Smooth muscle cell (in vitro differentiated cells): ENCODE measurements around the gene CNGA2. TPM values are rescaled to one million over a fixed set of nuclear protein-coding genes. Genes with fewer than 3 reads are reported as not detected.

Experiments
- DNase-seq: peaks from one replicate; lab custom pipeline; 2025; ENCODE audit not compliant: unreplicated experiment; lab: John Stamatoyannopoulos, UW
- H2AFZ ChIP-seq: fragments of 200-600 bp; sonication (generic); 2 replicates; pipeline ENCODE4 v1.6.0; 2016; ENCODE audit warnings: antibody characterized with exemption, low read depth, mild to moderate bottlenecking
- H3F3A ChIP-seq: fragments of 200-600 bp; sonication (generic); 2 replicates; pipeline ENCODE4 v1.6.0; 2017; ENCODE audit warnings: antibody characterized with exemption, low read depth
- H3K27ac ChIP-seq: fragments of 200-600 bp; sonication (generic); 2 replicates; pipeline ENCODE4 v1.5.1; 2016; ENCODE audit warnings: low read depth, mild to moderate bottlenecking
- H3K27me3 ChIP-seq: fragments of 200-600 bp; sonication (generic); 2 replicates; pipeline ENCODE4 v1.6.1; 2016; ENCODE audit warnings: low read depth, mild to moderate bottlenecking
- H3K36me3 ChIP-seq: fragments of 200-600 bp; sonication (generic); 2 replicates; pipeline ENCODE4 v1.5.1; 2016; ENCODE audit warnings: low read depth
- H3K4me1 ChIP-seq: fragments of 200-600 bp; sonication (generic); 2 replicates; pipeline ENCODE4 v1.5.1; 2016; ENCODE audit warnings: low read depth
- H3K4me2 ChIP-seq: fragments of 200-600 bp; sonication (generic); 2 replicates; pipeline ENCODE4 v1.6.0; 2016; ENCODE audit warnings: mild to moderate bottlenecking
- H3K4me3 ChIP-seq: fragments of 200-600 bp; sonication (generic); 2 replicates; pipeline ENCODE4 v1.5.1; 2016; ENCODE audit warnings: mild to moderate bottlenecking
- H3K79me2 ChIP-seq: fragments of 200-600 bp; sonication (generic); 2 replicates; pipeline ENCODE4 v1.6.0; 2016; ENCODE audit warnings: low read depth, mild to moderate bottlenecking
- H3K9ac ChIP-seq: fragments of 200-600 bp; sonication (generic); 2 replicates; pipeline ENCODE4 v1.6.0; 2016; ENCODE audit warnings: low read depth
- H3K9me3 ChIP-seq: fragments of 200-600 bp; sonication (generic); replicated peaks from 2 replicates; pipeline ENCODE4 v1.5.1; 2016; ENCODE audit warnings: low read depth
- H4K20me1 ChIP-seq: fragments of 200-600 bp; sonication (generic); 2 replicates; pipeline ENCODE4 v1.6.0; 2016; ENCODE audit warnings: low read depth
- CTCF ChIP-seq: fragments of 200-600 bp; sonication (generic); IDR thresholded peaks from 2 replicates; pipeline ENCODE4 v1.5.1; 2017; ENCODE audit warnings: borderline replicate concordance, mild to moderate bottlenecking, antibody characterized with exemption; ENCODE audit not compliant: insufficient read depth, poor library complexity, severe bottlenecking
- WGBS: methylation state at CpG from one replicate; pipeline ENCODE4 v1.1.7; 2016; ENCODE audit warnings: low lambda C conversion rate; 5-methylcytosine and 5-hydroxymethylcytosine counted together
- polyA plus RNA-seq: library from polyadenylated mRNA; unstranded; fragments of >200 nt; fragmentation: Nextera tagmentation; extraction: Ambion mirVana; gene quantifications from 2 replicates; pipeline ENCODE4 v1.2.1, GENCODE V29; 2016
- total RNA-seq: library from RNA; depleted of rRNA; stranded (reverse); fragments of >200 nt; gene quantifications from 2 replicates; pipeline ENCODE4 v1.2.3, GENCODE V29; 2014

CNGA2 gene
- total and polyA plus RNA-seq, 2 experiments from 2014 or later = not detected

DNA sequence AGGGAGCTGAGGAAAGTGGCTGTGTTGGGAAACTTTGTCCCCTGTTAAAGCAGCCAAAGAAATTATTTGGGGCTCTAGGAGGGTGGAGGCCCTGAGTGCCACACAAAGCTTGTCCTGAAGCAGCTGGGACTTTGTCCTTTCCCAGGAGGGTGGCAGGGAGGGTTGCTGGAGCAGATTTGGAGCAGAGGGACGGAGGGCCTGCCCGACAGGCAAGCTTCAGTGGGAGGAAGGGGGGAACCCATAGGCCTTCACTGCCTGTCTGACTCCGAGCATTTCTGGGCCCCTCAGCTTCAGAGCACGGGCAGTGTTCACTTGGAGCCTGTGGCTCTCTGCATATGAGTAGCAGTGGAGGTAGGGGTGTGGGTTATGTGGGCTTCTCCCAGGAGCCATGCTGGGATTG is 7.2 kb upstream of the CNGA2 start:
- Histone ChIP-seq H3F3A (no peaks in the 10 kb centered on the region), H3K9ac (no peak overlapping the region), H3K4me1 (no peaks in the 10 kb centered on the region), H3K27me3 (peaks cover 4% of the 10 kb centered on the region), H3K36me3 (no peaks in the 10 kb centered on the region), H3K27ac (no peak overlapping the region), H3K4me3 (no peak overlapping the region), H2AFZ (no peak overlapping the region), H3K9me3 (no peaks in the 10 kb centered on the region), H3K79me2 (no peaks in the 10 kb centered on the region), H3K4me2 (no peak overlapping the region), H4K20me1 (no peaks in the 10 kb centered on the region)
- DNase-seq = no peak
- no peak for TF ChIP-seq CTCF
- WGBS = 76% methylated on average over 4 of the region's 4 CpGs

GRCh38 chrX:151729056-151729725 is 5.4 kb upstream of the CNGA2 start:
- H3K79me2 ChIP-seq = no peaks in the 10 kb centered on the region
- peaks cover 4% of the 10 kb centered on the region for H3K27me3 ChIP-seq
- H3K4me2 ChIP-seq = no peak overlapping the region
- 76% methylated on average over 4 of the region's 4 CpGs for whole genome bisulfite sequencing
- H3K27ac ChIP-seq = no peak overlapping the region
- no peak for DNase-seq
- no peak overlapping the region for H3K4me3 ChIP-seq
- no peaks in the 10 kb centered on the region for H3K4me1 ChIP-seq
- no peak overlapping the region for H3K9ac ChIP-seq
- no peaks in the 10 kb centered on the region for H3K9me3 ChIP-seq
- no peaks in the 10 kb centered on the region for H4K20me1 ChIP-seq
- H3K36me3 ChIP-seq = no peaks in the 10 kb centered on the region
- TF ChIP-seq CTCF = no peak
- H3F3A ChIP-seq = no peaks in the 10 kb centered on the region
- no peak overlapping the region for H2AFZ ChIP-seq

DNA sequence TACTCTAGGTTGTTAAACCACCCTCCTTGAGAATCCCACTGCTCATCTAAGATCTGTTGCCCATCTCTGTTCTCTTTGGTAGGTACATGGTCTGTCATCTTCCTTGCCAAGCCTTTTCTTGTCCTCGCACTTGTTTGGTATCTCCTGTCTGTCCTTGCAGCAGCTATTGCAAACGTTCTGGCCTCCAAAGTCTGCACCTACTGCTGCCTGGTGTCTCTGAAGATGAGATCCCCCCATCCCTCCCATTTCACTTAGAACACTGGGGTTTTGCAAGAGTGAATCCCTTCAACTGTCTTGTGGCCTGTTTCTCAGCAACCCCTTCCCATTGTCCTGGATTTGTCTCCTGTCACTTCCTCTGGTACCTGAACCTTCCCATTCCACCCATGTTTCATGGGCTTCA is 673 bp downstream of the CNGA2 start:
- Histone ChIP-seq H3K27me3 (peaks cover 4% of the 10 kb centered on the region), H3K9me3 (no peaks in the 10 kb centered on the region), H3K4me3 (no peak overlapping the region), H3K9ac (no peak overlapping the region), H3K36me3 (no peaks in the 10 kb centered on the region), H4K20me1 (no peaks in the 10 kb centered on the region), H3K4me1 (no peaks in the 10 kb centered on the region), H3K27ac (no peak overlapping the region), H3F3A (no peaks in the 10 kb centered on the region), H3K79me2 (no peaks in the 10 kb centered on the region), H3K4me2 (no peak overlapping the region), H2AFZ (no peak overlapping the region)
- DNase-seq = no peak
- 67% methylated on average over 2 of the region's 2 CpGs for WGBS
- no peak for TF ChIP-seq CTCF

DNA sequence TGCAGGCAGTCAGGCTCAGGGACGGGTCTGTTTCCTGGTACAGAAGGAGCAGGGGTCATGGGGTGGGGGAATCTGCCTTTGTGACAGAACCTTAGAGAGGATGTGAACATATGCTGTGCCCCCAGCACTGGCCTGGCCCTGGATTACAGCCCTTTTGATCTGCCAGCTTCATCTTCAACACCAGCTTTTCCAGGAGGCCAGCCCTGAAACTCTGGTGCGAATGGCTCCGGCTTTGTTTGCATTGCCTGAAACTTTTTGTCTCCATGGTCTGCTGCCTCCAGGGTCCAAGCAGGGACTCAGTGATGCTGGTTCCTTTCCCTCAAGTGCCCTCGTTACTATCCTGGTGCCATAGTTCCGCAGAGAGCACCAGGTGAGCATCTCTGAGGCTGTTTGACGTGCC is 2.1 kb downstream of the CNGA2 start:
- Histone ChIP-seq H2AFZ (no peak overlapping the region), H3K36me3 (no peaks in the 10 kb centered on the region), H3K4me1 (no peaks in the 10 kb centered on the region), H3K4me2 (no peak overlapping the region), H3K9me3 (no peaks in the 10 kb centered on the region), H3K4me3 (no peak overlapping the region), H3K27ac (no peak overlapping the region), H3K27me3 (peaks cover 4% of the 10 kb centered on the region), H3K9ac (no peak overlapping the region), H3F3A (no peaks in the 10 kb centered on the region), H3K79me2 (no peaks in the 10 kb centered on the region), H4K20me1 (no peaks in the 10 kb centered on the region)
- no peak for TF ChIP-seq CTCF
- WGBS = 76% methylated on average over 6 of the region's 6 CpGs
- DNase-seq = no peak
